ENCODE data around the gene COL7A1. TPM values are rescaled to one million over a fixed set of nuclear protein-coding genes. Genes with fewer than 3 reads are reported as not detected.

COL7A1 gene
- total and polyA plus RNA-seq, 2 of the 13 experiments (the other 11 are each of a cell fraction or from before 2014, with no cell fraction given): 2.7 to 11.7 TPM

- no peak for ATAC-seq
- DNase-seq (ENCODE audit: low spot score): no peak
- TF ChIP-seq PHF20 (CRISPR knock-in tag; IDR thresholded peaks at IDR 0.05): no peak
- TF ChIP-seq KLF9 (CRISPR knock-in tag; IDR thresholded peaks at IDR 0.05; ENCODE audit: low read depth): no peak
- no peak for TF ChIP-seq ZNF292 (CRISPR knock-in tag; IDR thresholded peaks at IDR 0.05; ENCODE audit: borderline replicate concordance, low read depth)
- TF ChIP-seq, protein P1, sequence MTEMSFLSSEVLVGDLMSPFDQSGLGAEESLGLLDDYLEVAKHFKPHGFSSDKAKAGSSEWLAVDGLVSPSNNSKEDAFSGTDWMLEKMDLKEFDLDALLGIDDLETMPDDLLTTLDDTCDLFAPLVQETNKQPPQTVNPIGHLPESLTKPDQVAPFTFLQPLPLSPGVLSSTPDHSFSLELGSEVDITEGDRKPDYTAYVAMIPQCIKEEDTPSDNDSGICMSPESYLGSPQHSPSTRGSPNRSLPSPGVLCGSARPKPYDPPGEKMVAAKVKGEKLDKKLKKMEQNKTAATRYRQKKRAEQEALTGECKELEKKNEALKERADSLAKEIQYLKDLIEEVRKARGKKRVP (CRISPR knock-in tag; IDR thresholded peaks at IDR 0.05): no peak
- TF ChIP-seq MTF1 (CRISPR knock-in tag; IDR thresholded peaks at IDR 0.05): no peak
- in situ Hi-C loops (cut with HindIII; ENCODE audit: extremely low pct_ligation_motif_present, low pct_unique_long_range_greater_than_20kb): no loop called here
- POLR2A ChIA-PET: interaction anchor here (0.6 to 1.2 kb wide), 3 partner anchors 80 to 112 kb away, joined by 3 to 7 read pairs (median 3); partner anchors contain the start of gene SLC26A6
- FAIRE-seq: no peak
- no TSS peak for BruUV-seq (replicated peaks)
- 93% methylated on average over 3 of the region's 5 CpGs for WGBS (ENCODE audit: low lambda C conversion rate)
- CTCF ChIA-PET (ENCODE audit: low intra/inter-chr PET ratio, low total read pairs): no interaction called here
- Histone ChIP-seq H3K4me1 (ENCODE audit: insufficient read depth, low read length) (peaks cover 82% of the 10 kb centered on the region), H3K9ac (ENCODE audit: insufficient read depth, low read depth, low read length) (peak overlapping the region; percentile 82), H3K9me3 (ENCODE audit: low read length) (no peaks in the 10 kb centered on the region), H3K4me3 (replicated peaks in 1 of 3; ENCODE audit: insufficient read depth in 1 of 3, low read depth in 2 of 3, low read length in 3 of 3) (peak overlapping the region in 1 of 3 experiments; percentile 92; a peak in 1 of 6 replicates), H4K20me1 (ENCODE audit: insufficient read depth, low read length) (peaks cover 51% of the 10 kb centered on the region), H3K27ac (ENCODE audit: extremely low read length, insufficient read depth, low read length) (no peak overlapping the region), H3K79me2 (ENCODE audit: insufficient read depth, low read length) (peaks cover 60% of the 10 kb centered on the region), H2AFZ (ENCODE audit: low read length) (no peak overlapping the region), H3K36me3 (replicated peaks in 1 of 2; ENCODE audit: control insufficient read depth in 1 of 2, insufficient read depth in 2 of 2, low read length in 2 of 2) (peaks cover 18 to 48% of the 10 kb centered on the region in 2 experiments; a peak in 4 of 5 replicates), H3K27me3 (ENCODE audit: control insufficient read depth in 1 of 2, insufficient read depth in 2 of 2, low read length in 2 of 2) (no peaks in the 10 kb centered on the region; a peak in 1 of 5 replicates), H3K4me2 (ENCODE audit: low read depth, low read length) (peak overlapping the region; percentile 78; the same call in 1 of the 2 replicates)
- intact Hi-C loops (cut with micrococcal nuclease; ENCODE audit: unreplicated experiment): no loop called here
Observed at GRCh38 chr3:48553361-48553760, 41.8 kb downstream of the COL7A1 start.

- FAIRE-seq (no peak), ATAC-seq (no peak), DNase-seq (ENCODE audit: low spot score) (no peak)
- H4K20me1 ChIP-seq (ENCODE audit: insufficient read depth, low read length): peaks cover 51% of the 10 kb centered on the region
- no peak overlapping the region for H2AFZ ChIP-seq (ENCODE audit: low read length)
- peaks cover 72% of the 10 kb centered on the region for H3K4me1 ChIP-seq (ENCODE audit: insufficient read depth, low read length)
- no TSS peak for BruUV-seq (replicated peaks)
- H3K4me2 ChIP-seq (ENCODE audit: low read depth, low read length): peak overlapping the region; percentile 59; the same call in 1 of the 2 replicates
- no peak overlapping the region for H3K27ac ChIP-seq (ENCODE audit: extremely low read length, insufficient read depth, low read length)
- intact Hi-C loops (cut with micrococcal nuclease; ENCODE audit: unreplicated experiment) (no loop called here), in situ Hi-C loops (cut with HindIII; ENCODE audit: extremely low pct_ligation_motif_present, low pct_unique_long_range_greater_than_20kb) (no loop called here)
- H3K27me3 ChIP-seq (ENCODE audit: control insufficient read depth in 1 of 2, insufficient read depth in 2 of 2, low read length in 2 of 2): no peaks in the 10 kb centered on the region; a peak in 1 of 5 replicates
- ChIA-PET CTCF (ENCODE audit: low intra/inter-chr PET ratio, low total read pairs) (no interaction called here), POLR2A (interaction anchor here (1.1 to 1.4 kb wide), 2 partner anchors 79 to 83 kb away, joined by 3 to 5 read pairs; partner anchors contain the start of gene SLC26A6)
- peak overlapping the region; percentile 38 for H3K9ac ChIP-seq (ENCODE audit: insufficient read depth, low read depth, low read length)
- peaks cover 22 to 55% of the 10 kb centered on the region in 2 experiments; a peak in 4 of 5 replicates for H3K36me3 ChIP-seq (replicated peaks in 1 of 2; ENCODE audit: control insufficient read depth in 1 of 2, insufficient read depth in 2 of 2, low read length in 2 of 2)
- no peaks in the 10 kb centered on the region for H3K9me3 ChIP-seq (ENCODE audit: low read length)
- whole genome bisulfite sequencing (ENCODE audit: low lambda C conversion rate): 68% methylated on average over 8 of the region's 14 CpGs
- H3K79me2 ChIP-seq (ENCODE audit: insufficient read depth, low read length): peaks cover 60% of the 10 kb centered on the region
- H3K4me3 ChIP-seq (replicated peaks in 1 of 3; ENCODE audit: insufficient read depth in 1 of 3, low read depth in 2 of 3, low read length in 3 of 3): peak overlapping the region in 2 of 3 experiments; percentile 17 to 43; a peak in 1 of 6 replicates
- TF ChIP-seq ZFX (CRISPR knock-in tag; IDR thresholded peaks at IDR 0.05; ENCODE audit: low read depth): peak; percentile 28; the same call in 1 of the 2 replicates
- TF ChIP-seq MAX (IDR thresholded peaks at IDR 0.05): 0 out of 2 replicates have a peak, but pooled peaks have one; percentile 20
- no peak for TF ChIP-seq CEBPB (IDR thresholded peaks at IDR 0.05; ENCODE audit: borderline replicate concordance, low read depth, low read length)
- TF ChIP-seq, protein P2, sequence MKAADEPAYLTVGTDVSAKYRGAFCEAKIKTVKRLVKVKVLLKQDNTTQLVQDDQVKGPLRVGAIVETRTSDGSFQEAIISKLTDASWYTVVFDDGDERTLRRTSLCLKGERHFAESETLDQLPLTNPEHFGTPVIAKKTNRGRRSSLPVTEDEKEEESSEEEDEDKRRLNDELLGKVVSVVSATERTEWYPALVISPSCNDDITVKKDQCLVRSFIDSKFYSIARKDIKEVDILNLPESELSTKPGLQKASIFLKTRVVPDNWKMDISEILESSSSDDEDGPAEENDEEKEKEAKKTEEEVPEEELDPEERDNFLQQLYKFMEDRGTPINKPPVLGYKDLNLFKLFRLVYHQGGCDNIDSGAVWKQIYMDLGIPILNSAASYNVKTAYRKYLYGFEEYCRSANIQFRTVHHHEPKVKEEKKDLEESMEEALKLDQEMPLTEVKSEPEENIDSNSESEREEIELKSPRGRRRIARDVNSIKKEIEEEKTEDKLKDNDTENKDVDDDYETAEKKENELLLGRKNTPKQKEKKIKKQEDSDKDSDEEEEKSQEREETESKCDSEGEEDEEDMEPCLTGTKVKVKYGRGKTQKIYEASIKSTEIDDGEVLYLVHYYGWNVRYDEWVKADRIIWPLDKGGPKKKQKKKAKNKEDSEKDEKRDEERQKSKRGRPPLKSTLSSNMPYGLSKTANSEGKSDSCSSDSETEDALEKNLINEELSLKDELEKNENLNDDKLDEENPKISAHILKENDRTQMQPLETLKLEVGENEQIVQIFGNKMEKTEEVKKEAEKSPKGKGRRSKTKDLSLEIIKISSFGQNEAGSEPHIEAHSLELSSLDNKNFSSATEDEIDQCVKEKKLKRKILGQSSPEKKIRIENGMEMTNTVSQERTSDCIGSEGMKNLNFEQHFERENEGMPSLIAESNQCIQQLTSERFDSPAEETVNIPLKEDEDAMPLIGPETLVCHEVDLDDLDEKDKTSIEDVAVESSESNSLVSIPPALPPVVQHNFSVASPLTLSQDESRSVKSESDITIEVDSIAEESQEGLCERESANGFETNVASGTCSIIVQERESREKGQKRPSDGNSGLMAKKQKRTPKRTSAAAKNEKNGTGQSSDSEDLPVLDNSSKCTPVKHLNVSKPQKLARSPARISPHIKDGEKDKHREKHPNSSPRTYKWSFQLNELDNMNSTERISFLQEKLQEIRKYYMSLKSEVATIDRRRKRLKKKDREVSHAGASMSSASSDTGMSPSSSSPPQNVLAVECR (CRISPR knock-in tag; IDR thresholded peaks at IDR 0.05; ENCODE audit: borderline replicate concordance): peak; percentile 15; the same call in 1 of the 2 replicates
- TF ChIP-seq ZNF572 (CRISPR knock-in tag; IDR thresholded peaks at IDR 0.05): no peak
Observed at GRCh38 chr3:48552111-48552951, 42.8 kb downstream of the COL7A1 start.

Measured in HepG2 (cell line).